ENCODE data around the gene ASIP. TPM values are rescaled to one million over a fixed set of nuclear protein-coding genes. Genes with fewer than 3 reads are reported as not detected.

The ASIP gene
- total and polyA plus RNA-seq, 2 of the 13 experiments (the other 11 are each of a cell fraction or from before 2014, with no cell fraction given): not detected

GRCh38 chr20:34262488-34263288, 21.5 kb downstream of the ASIP start (continued):
- no peak for TF ChIP-seq CHD2 (IDR thresholded peaks at IDR 0.05; ENCODE audit: low read depth, low read length)
- peak; percentile 37; the same call in 1 of the 2 replicates for TF ChIP-seq AHR (CRISPR knock-in tag; IDR thresholded peaks at IDR 0.05)
- 0 out of 2 replicates have a peak, but pooled peaks have one; percentile 92 for TF ChIP-seq FOXO4 (CRISPR knock-in tag; conservative IDR thresholded peaks at IDR 0.05)
- no peak for TF ChIP-seq CERS6 (CRISPR knock-in tag; IDR thresholded peaks at IDR 0.05)
- TF ChIP-seq PTBP1 (IDR thresholded peaks at IDR 0.05; ENCODE audit: low read depth, low read length, poor library complexity, severe bottlenecking): no peak
- TF ChIP-seq ZNF747 (CRISPR knock-in tag; IDR thresholded peaks at IDR 0.05; ENCODE audit: borderline replicate concordance): peak; percentile 36; the same call in 1 of the 2 replicates
- peak; percentile 29; the same call in 1 of the 2 replicates for TF ChIP-seq NRL (CRISPR knock-in tag; IDR thresholded peaks at IDR 0.05; ENCODE audit: borderline replicate concordance)
- peak; percentile 20 for TF ChIP-seq ZEB1 (IDR thresholded peaks at IDR 0.05; ENCODE audit: insufficient replicate concordance, low read depth)
- TF ChIP-seq RXRA (CRISPR knock-in tag; IDR thresholded peaks at IDR 0.05): peak; percentile 60; the same call in 1 of the 2 replicates
- TF ChIP-seq ZNF761 (CRISPR knock-in tag; conservative IDR thresholded peaks at IDR 0.05): peak; percentile 72; the same call in 1 of the 2 replicates
- TF ChIP-seq ZMAT5 (CRISPR knock-in tag; IDR thresholded peaks at IDR 0.05; ENCODE audit: borderline replicate concordance, low read depth): no peak
- no peak for TF ChIP-seq EP300 (IDR thresholded peaks at IDR 0.05; ENCODE audit: low read depth in 2 of 2, low read length in 2 of 2)
- TF ChIP-seq EP300 (CRISPR knock-in tag; IDR thresholded peaks at IDR 0.05; ENCODE audit: borderline replicate concordance): peak; percentile 35; the same call in 1 of the 2 replicates
- 0 out of 2 replicates have a peak, but pooled peaks have one; percentile 55 for TF ChIP-seq ZNF383 (CRISPR knock-in tag; IDR thresholded peaks at IDR 0.05; ENCODE audit: borderline replicate concordance)
- peak; percentile 15; the same call in 1 of the 2 replicates for TF ChIP-seq ZBTB49 (CRISPR knock-in tag; IDR thresholded peaks at IDR 0.05; ENCODE audit: borderline replicate concordance)
- TF ChIP-seq HNF1B (CRISPR knock-in tag; IDR thresholded peaks at IDR 0.05): peak; percentile 35; the same call in 1 of the 2 replicates
- TF ChIP-seq ASH2L (IDR thresholded peaks at IDR 0.05; ENCODE audit: insufficient read length, low read depth, low read length): peak; percentile 54
- TF ChIP-seq CENPBD1 (CRISPR knock-in tag; IDR thresholded peaks at IDR 0.05; ENCODE audit: borderline replicate concordance, low read depth): no peak
- no peak for TF ChIP-seq ZNF746 (CRISPR knock-in tag; IDR thresholded peaks at IDR 0.05)
- peak; percentile 49; the same call in 1 of the 2 replicates for TF ChIP-seq RARA (CRISPR knock-in tag; IDR thresholded peaks at IDR 0.05)

Data from HepG2 (cell line).